Effector memory CD8-positive, alpha-beta T cell (primary cell): ENCODE measurements around the gene AGGF1.
"Not testable (repeated sequence)": the region's sequence is repeated elsewhere in the genome, so short reads cannot be mapped to it uniquely, and the experiment has no call there.

Experiments
- ATAC-seq: fragments of 150-1000 bp; cut with Tn5 transposase; replicated peaks from 2 replicates; pipeline ENCODE4 v1.10.0; 2021; ENCODE audit warnings: mild to moderate bottlenecking, moderate library complexity
- DNase-seq, 3 experiments: peaks; one replicate each; pipeline ENCODE4 v3.0.0; 2021
- H3K27ac Mint-ChIP-seq, 2 donors: one replicate each; pipeline ENCODE4 v1.8.0; 2022; ENCODE audit warnings: mild to moderate bottlenecking in 2 of 2, mixed read lengths in 2 of 2, moderate library complexity in 2 of 2
- H3K27me3 Mint-ChIP-seq, 2 donors: one replicate each; pipeline ENCODE4 v1.8.0; 2022; ENCODE audit warnings: mixed read lengths in 2 of 2
- H3K36me3 Mint-ChIP-seq: one replicate; pipeline ENCODE4 v1.8.0; 2022; ENCODE audit warnings: mild to moderate bottlenecking, moderate library complexity, mixed read lengths; ENCODE audit not compliant: insufficient read depth
- H3K4me1 Mint-ChIP-seq, 2 donors: one replicate each; pipeline ENCODE4 v1.8.0; 2022; ENCODE audit warnings: low read depth in 2 of 2, mixed read lengths in 2 of 2
- H3K4me3 Mint-ChIP-seq, 2 donors: one replicate each; pipeline ENCODE4 v1.8.0; 2022; ENCODE audit warnings: mild to moderate bottlenecking in 2 of 2, mixed read lengths in 2 of 2, moderate library complexity in 2 of 2
- H3K9me3 Mint-ChIP-seq, 2 donors: one replicate each; pipeline ENCODE4 v1.8.0; 2022; ENCODE audit warnings: mixed read lengths in 2 of 2

AGGF1 gene

GRCh38 chr5:77082280-77082679, 52.1 kb downstream of the AGGF1 start:
- Mint-ChIP-seq H3K36me3 (no peaks in the 10 kb centered on the region), H3K27me3 (no peaks in the 10 kb centered on the region), H3K4me3 (no peak overlapping the region), H3K4me1 (peaks cover 4 to 9% of the 10 kb centered on the region in 2 donors), H3K27ac (no peak overlapping the region), H3K9me3 (no peaks in the 10 kb centered on the region)
- ATAC-seq (no peak), DNase-seq (no peak)

- H3K27me3 Mint-ChIP-seq, result no peaks in the 10 kb centered on the region
- H3K27ac Mint-ChIP-seq, result peak overlapping the region in 1 of 2 donors; percentile 38
- no peak for ATAC-seq
- no peaks in the 10 kb centered on the region for H3K36me3 Mint-ChIP-seq
- H3K4me1 Mint-ChIP-seq, result peaks cover 5 to 13% of the 10 kb centered on the region in 2 donors
- no peak for DNase-seq
- H3K9me3 Mint-ChIP-seq, result no peaks in the 10 kb centered on the region
- no peak overlapping the region for H3K4me3 Mint-ChIP-seq
These were observed 52.9 kb downstream of the AGGF1 start for GRCh38 chr5:77083088-77083487.

DNA sequence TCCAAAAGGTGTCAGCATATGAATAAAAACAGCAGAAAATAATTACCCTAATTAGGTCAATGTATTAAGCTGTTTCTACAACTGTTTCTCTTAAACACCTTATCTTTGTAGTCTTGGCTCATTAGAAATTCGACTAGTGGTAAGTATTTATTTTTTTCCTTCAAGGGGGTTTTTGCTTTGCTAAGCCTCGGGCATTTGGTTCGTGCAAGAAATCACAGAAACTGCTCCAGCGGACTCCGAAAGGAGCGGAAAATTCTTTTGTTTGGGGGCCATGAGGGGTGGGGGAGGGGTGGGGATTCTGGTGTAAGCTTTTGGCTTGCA, 56.1 kb downstream of the AGGF1 start:
- Mint-ChIP-seq H3K36me3 (no peaks in the 10 kb centered on the region), H3K4me3 (peak overlapping the region; percentile 76 to 79), H3K27me3 (peaks cover 9 to 12% of the 10 kb centered on the region in 2 donors), H3K4me1 (peaks cover 7 to 17% of the 10 kb centered on the region in 2 donors), H3K27ac (peak overlapping the region in 1 of 2 donors; percentile 80), H3K9me3 (no peaks in the 10 kb centered on the region)
- ATAC-seq, result no peak
- DNase-seq, result no peak

DNA sequence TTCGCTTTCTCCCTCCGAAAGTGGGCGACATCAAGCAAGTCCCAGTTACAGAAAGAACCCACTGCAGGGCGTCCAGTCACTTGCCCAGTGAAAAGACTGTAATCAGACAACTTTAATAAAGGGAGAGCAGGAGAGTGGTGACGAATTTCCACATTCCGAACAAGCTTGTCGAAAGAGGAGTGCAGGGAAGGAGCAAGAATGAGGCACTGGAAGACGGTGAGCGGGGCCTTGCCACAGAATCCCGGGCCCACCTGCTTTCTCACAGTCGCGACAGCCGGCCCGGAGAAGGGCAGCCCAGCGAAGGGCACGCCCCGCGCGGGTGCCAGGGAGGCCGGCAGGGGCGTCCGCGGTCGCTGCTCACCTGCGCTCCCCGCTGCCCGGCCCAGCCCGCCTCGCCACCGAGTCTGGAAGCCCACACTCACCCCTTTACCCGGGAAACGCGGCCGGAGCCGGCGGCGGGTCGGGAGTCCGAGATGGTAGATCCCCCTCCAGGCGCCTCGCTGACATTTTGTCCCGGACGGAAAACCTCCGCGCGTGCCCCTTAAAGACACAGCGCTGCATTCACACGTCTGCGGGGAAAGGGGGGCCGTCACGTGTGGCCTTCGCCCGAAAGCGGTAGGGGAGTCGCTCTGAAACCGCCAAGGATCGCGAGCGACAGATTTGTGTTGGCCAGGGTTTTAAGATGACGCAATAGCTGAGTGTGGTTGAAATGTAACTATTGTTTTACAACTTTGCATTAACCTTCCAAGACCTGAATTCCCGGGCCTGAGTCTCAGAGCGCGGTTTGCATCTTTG, 56.7 kb downstream of the AGGF1 start, which contains the start of gene ZBED3:
Gene ZBED3, minus strand, starts transcription at position 597 of the 795 bp plus-strand sequence. CDS start 9,407 bp downstream, outside the sequence.
- ATAC-seq (peak; percentile 90), DNase-seq (peak; percentile 44 to 54 (median 49))
- Mint-ChIP-seq H3K4me1 (peaks cover 7 to 17% of the 10 kb centered on the region in 2 donors), H3K9me3 (no peaks in the 10 kb centered on the region), H3K27ac (peak within 1 kb of the TSS; percentile 20 to 80), H3K27me3 (peaks cover 9 to 12% of the 10 kb centered on the region in 2 donors), H3K4me3 (peak within 1 kb of the TSS; percentile 76 to 79), H3K36me3 (no peaks in the 10 kb centered on the region)

GRCh38 chr5:77087484-77088261, 57.5 kb downstream of the AGGF1 start:
- Mint-ChIP-seq H3K27ac (peak overlapping the region; percentile 20 to 80), H3K4me3 (peak overlapping the region; percentile 76 to 79), H3K27me3 (peaks cover 9 to 12% of the 10 kb centered on the region in 2 donors), H3K36me3 (no peaks in the 10 kb centered on the region), H3K4me1 (peaks cover 7 to 17% of the 10 kb centered on the region in 2 donors), H3K9me3 (no peaks in the 10 kb centered on the region)
- ATAC-seq, result peak; percentile 25
- no peak for DNase-seq

- Mint-ChIP-seq H3K27me3 (peaks cover 9 to 18% of the 10 kb centered on the region in 2 donors), H3K4me1 (no peaks in the 10 kb centered on the region), H3K27ac (no peak overlapping the region), H3K4me3 (no peak overlapping the region), H3K9me3 (no peaks in the 10 kb centered on the region), H3K36me3 (no peaks in the 10 kb centered on the region)
- DNase-seq (no peak), ATAC-seq (no peak)
These were observed 65.0 kb downstream of the AGGF1 start for GRCh38 chr5:77095189-77095588.

- ATAC-seq, result no peak
These were observed 71.1 kb downstream of the AGGF1 start for GRCh38 chr5:77101298-77101697.

GRCh38 chr5:77102549-77102948, 72.3 kb downstream of the AGGF1 start:
- Mint-ChIP-seq H3K9me3 (no peaks in the 10 kb centered on the region), H3K4me3 (no peak overlapping the region), H3K27ac (no peak overlapping the region), H3K36me3 (no peaks in the 10 kb centered on the region), H3K4me1 (no peaks in the 10 kb centered on the region), H3K27me3 (no peaks in the 10 kb centered on the region)
- no peak for DNase-seq
- ATAC-seq, result no peak

More at GRCh38 chr5:77101298-77101697, 71.1 kb downstream of the AGGF1 start:
- H3K9me3 Mint-ChIP-seq, result no peaks in the 10 kb centered on the region
- peaks cover 5 to 9% of the 10 kb centered on the region in 2 donors for H3K27me3 Mint-ChIP-seq
- DNase-seq, result no peak
- no peaks in the 10 kb centered on the region for H3K4me1 Mint-ChIP-seq
- H3K27ac Mint-ChIP-seq, result no peak overlapping the region
- no peaks in the 10 kb centered on the region for H3K36me3 Mint-ChIP-seq
- H3K4me3 Mint-ChIP-seq, result no peak overlapping the region

- no peak for DNase-seq
- H3K36me3 Mint-ChIP-seq, result no peaks in the 10 kb centered on the region
These were observed 73.3 kb downstream of the AGGF1 start for GRCh38 chr5:77103457-77103856.

DNA sequence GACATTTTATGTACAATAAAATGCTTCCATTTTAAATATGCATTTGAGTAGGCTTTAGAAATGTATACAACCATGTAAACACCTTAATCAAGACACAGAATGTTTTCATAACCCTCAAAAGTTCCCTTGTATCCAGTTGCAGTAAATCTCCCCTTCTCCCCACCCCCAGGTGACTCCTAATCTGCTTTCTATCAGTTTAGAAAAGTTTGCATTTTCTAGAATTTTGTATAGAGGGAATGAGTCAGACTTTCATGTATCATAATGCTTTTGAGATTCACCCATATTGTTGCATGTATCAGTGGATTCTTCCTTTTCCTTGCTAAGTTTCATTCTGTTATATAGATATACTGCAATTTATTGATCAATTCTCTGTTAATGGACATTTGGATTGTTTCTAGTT, 74.6 kb downstream of the AGGF1 start:
- Mint-ChIP-seq H3K9me3 (no peaks in the 10 kb centered on the region), H3K4me1 (no peaks in the 10 kb centered on the region), H3K36me3 (no peaks in the 10 kb centered on the region), H3K27me3 (peaks cover 0 to 5% of the 10 kb centered on the region in 2 donors), H3K4me3 (no peak overlapping the region), H3K27ac (no peak overlapping the region)
- no peak for ATAC-seq
- no peak for DNase-seq

More at GRCh38 chr5:77103457-77103856, 73.3 kb downstream of the AGGF1 start:
- Mint-ChIP-seq H3K27me3 (no peaks in the 10 kb centered on the region), H3K4me1 (no peaks in the 10 kb centered on the region), H3K9me3 (no peaks in the 10 kb centered on the region), H3K27ac (no peak overlapping the region), H3K4me3 (no peak overlapping the region)
- no peak for ATAC-seq

DNA sequence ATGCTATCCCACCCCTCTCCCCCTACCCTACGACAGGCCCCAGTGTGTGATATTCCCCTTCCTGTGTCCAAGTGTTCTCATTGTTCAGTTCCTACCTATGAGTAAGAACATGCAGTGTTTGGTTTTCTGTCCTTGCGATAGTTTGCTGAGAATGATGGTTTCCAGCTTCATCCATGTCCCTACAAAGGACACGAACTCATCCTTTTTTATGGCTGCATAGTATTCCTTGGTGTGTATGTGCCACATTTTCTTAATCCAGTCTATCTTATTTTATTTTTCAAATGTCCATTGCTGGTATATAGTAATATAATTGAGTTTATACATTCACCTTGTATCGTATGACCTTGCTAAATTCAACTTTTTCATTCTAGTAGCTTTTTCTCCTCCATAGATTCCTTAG, 76.8 kb downstream of the AGGF1 start:
- H3K4me3 Mint-ChIP-seq, H3K27ac Mint-ChIP-seq, H3K9me3 Mint-ChIP-seq, DNase-seq, H3K36me3 Mint-ChIP-seq, H3K4me1 Mint-ChIP-seq, ATAC-seq, H3K27me3 Mint-ChIP-seq: not testable (repeated sequence)
